BLaER1 (cell line): ENCODE measurements around the gene ASCC2.

Source experiments
- H3K27ac ChIP-seq: shearing (Covaris generic); formaldehyde crosslinking; 2 replicates; pipeline ENCODE4 v1.8.1; 2022
- H3K27me3 ChIP-seq: shearing (Covaris generic); formaldehyde crosslinking; 2 replicates; pipeline ENCODE4 v1.8.1; 2022
- H3K36me3 ChIP-seq: shearing (Covaris generic); formaldehyde crosslinking; 2 replicates; pipeline ENCODE4 v1.8.1; 2022
- H3K4me1 ChIP-seq: shearing (Covaris generic); formaldehyde crosslinking; 2 replicates; pipeline ENCODE4 v1.8.1; 2022
- H3K4me2 ChIP-seq: shearing (Covaris generic); formaldehyde crosslinking; 2 replicates; pipeline ENCODE4 v1.8.1; 2022
- H3K4me3 ChIP-seq: shearing (Covaris generic); formaldehyde crosslinking; 2 replicates; pipeline ENCODE4 v1.8.1; 2022
- H3K9ac ChIP-seq: shearing (Covaris generic); formaldehyde crosslinking; 2 replicates; pipeline ENCODE4 v1.8.1; 2022
- H3K9me3 ChIP-seq: shearing (Covaris generic); formaldehyde crosslinking; 2 replicates; pipeline ENCODE4 v1.8.1; 2022
- H4K20me1 ChIP-seq: shearing (Covaris generic); formaldehyde crosslinking; 2 replicates; pipeline ENCODE4 v1.8.1; 2022
- Cebpa-rat ChIP-seq: shearing (Covaris generic); IDR thresholded peaks from 2 replicates; pipeline ENCODE4 v1.8.1; 2022

The ASCC2 gene

GRCh38 chr22:29780748-29781676, 57.1 kb downstream of the ASCC2 start:
- Histone ChIP-seq H3K4me1 (peaks cover 15% of the 10 kb centered on the region), H3K9ac (no peak overlapping the region; the same call in 1 of the 2 replicates), H4K20me1 (no peaks in the 10 kb centered on the region), H3K4me3 (no peak overlapping the region), H3K9me3 (no peaks in the 10 kb centered on the region), H3K36me3 (0 out of 2 replicates have a peak, but pooled peaks cover 2% of the 10 kb centered on the region), H3K4me2 (no peak overlapping the region), H3K27ac (no peak overlapping the region), H3K27me3 (no peaks in the 10 kb centered on the region)
- TF ChIP-seq Cebpa-rat: no peak

GRCh38 chr22:29780220-29780619, 57.9 kb downstream of the ASCC2 start:
- Histone ChIP-seq H3K27ac (no peak overlapping the region), H3K36me3 (no peaks in the 10 kb centered on the region), H3K27me3 (no peaks in the 10 kb centered on the region), H3K4me3 (no peak overlapping the region), H3K4me1 (peaks cover 15% of the 10 kb centered on the region), H3K4me2 (no peak overlapping the region), H4K20me1 (no peaks in the 10 kb centered on the region), H3K9ac (no peak overlapping the region), H3K9me3 (no peaks in the 10 kb centered on the region)
- TF ChIP-seq Cebpa-rat: no peak

- no peak for TF ChIP-seq Cebpa-rat
- Histone ChIP-seq H3K9ac (no peak overlapping the region), H3K4me3 (no peak overlapping the region), H3K4me1 (peaks cover 10% of the 10 kb centered on the region), H3K27ac (no peak overlapping the region), H3K36me3 (peaks cover 33% of the 10 kb centered on the region), H4K20me1 (peaks cover 19% of the 10 kb centered on the region), H3K27me3 (no peaks in the 10 kb centered on the region), H3K9me3 (no peaks in the 10 kb centered on the region), H3K4me2 (no peak overlapping the region)
These were observed 64.8 kb downstream of the ASCC2 start for GRCh38 chr22:29773233-29773632.

- H3K36me3 ChIP-seq: peaks cover 33% of the 10 kb centered on the region
- H3K4me3 ChIP-seq: no peak overlapping the region
- TF ChIP-seq Cebpa-rat: no peak
- no peaks in the 10 kb centered on the region for H3K27me3 ChIP-seq
- H3K27ac ChIP-seq: no peak overlapping the region
- no peak overlapping the region for H3K4me2 ChIP-seq
- H4K20me1 ChIP-seq: peaks cover 26% of the 10 kb centered on the region
- peaks cover 16% of the 10 kb centered on the region for H3K4me1 ChIP-seq
- no peak overlapping the region for H3K9ac ChIP-seq
- H3K9me3 ChIP-seq: no peaks in the 10 kb centered on the region
These were observed 65.9 kb downstream of the ASCC2 start for GRCh38 chr22:29772170-29772641.

- Histone ChIP-seq H3K4me1 (peaks cover 27% of the 10 kb centered on the region), H3K9ac (no peak overlapping the region)
These were observed 68.3 kb downstream of the ASCC2 start for GRCh38 chr22:29769723-29770321.

GRCh38 chr22:29768052-29768693, 69.9 kb downstream of the ASCC2 start:
- H3K9ac ChIP-seq: peak overlapping the region; percentile 93
- peak overlapping the region; percentile 87 for H3K4me3 ChIP-seq
- peak overlapping the region; percentile 93 for H3K4me2 ChIP-seq
- H3K4me1 ChIP-seq: peaks cover 37% of the 10 kb centered on the region
- peaks cover 26% of the 10 kb centered on the region for H4K20me1 ChIP-seq
- no peak for TF ChIP-seq Cebpa-rat
- peak overlapping the region; percentile 90 for H3K27ac ChIP-seq
- H3K36me3 ChIP-seq: peaks cover 33% of the 10 kb centered on the region
- no peaks in the 10 kb centered on the region for H3K9me3 ChIP-seq
- H3K27me3 ChIP-seq: no peaks in the 10 kb centered on the region

More at GRCh38 chr22:29769723-29770321, 68.3 kb downstream of the ASCC2 start:
- Histone ChIP-seq H4K20me1 (peaks cover 26% of the 10 kb centered on the region), H3K4me3 (no peak overlapping the region), H3K27ac (no peak overlapping the region), H3K9me3 (no peaks in the 10 kb centered on the region), H3K4me2 (no peak overlapping the region), H3K27me3 (no peaks in the 10 kb centered on the region), H3K36me3 (peaks cover 33% of the 10 kb centered on the region)
- TF ChIP-seq Cebpa-rat: no peak

- peaks cover 26% of the 10 kb centered on the region for H4K20me1 ChIP-seq
- H3K9me3 ChIP-seq: no peaks in the 10 kb centered on the region
- no peaks in the 10 kb centered on the region for H3K27me3 ChIP-seq
- H3K9ac ChIP-seq: peak within 1 kb of the TSS; percentile 93
- H3K4me1 ChIP-seq: peaks cover 37% of the 10 kb centered on the region
- peak within 1 kb of the TSS; percentile 93 for H3K4me2 ChIP-seq
- no peak for TF ChIP-seq Cebpa-rat
- peaks cover 33% of the 10 kb centered on the region for H3K36me3 ChIP-seq
- H3K27ac ChIP-seq: peak within 1 kb of the TSS; percentile 90
- H3K4me3 ChIP-seq: peak within 1 kb of the TSS; percentile 87
These were observed 70.7 kb downstream of the ASCC2 start, which contains the start of gene UQCR10 for GRCh38 chr22:29767171-29768051. Gene UQCR10 (plus strand): TSS chr22:29767369. CDS start chr22:29767399, 30 bp downstream.

- peak within 1 kb of the TSS; percentile 93 for H3K9ac ChIP-seq
- peaks cover 33% of the 10 kb centered on the region for H3K36me3 ChIP-seq
- peaks cover 37% of the 10 kb centered on the region for H3K4me1 ChIP-seq
- no peaks in the 10 kb centered on the region for H3K9me3 ChIP-seq
- H3K4me2 ChIP-seq: peak within 1 kb of the TSS; percentile 93
- no peak for TF ChIP-seq Cebpa-rat
- no peaks in the 10 kb centered on the region for H3K27me3 ChIP-seq
- H4K20me1 ChIP-seq: peaks cover 26% of the 10 kb centered on the region
- peak within 1 kb of the TSS; percentile 87 for H3K4me3 ChIP-seq
- H3K27ac ChIP-seq: peak within 1 kb of the TSS; percentile 90
These were observed 71.4 kb downstream of the ASCC2 start, which contains the start of gene ZMAT5 for GRCh38 chr22:29766632-29767170. Gene ZMAT5 (minus strand): TSS chr22:29767007. CDS start chr22:29748544, 18,463 bp downstream.
